Mucosa of descending colon (tissue), 3 donors: ENCODE data around the gene MSH2. TPM values are rescaled to one million over a fixed set of nuclear protein-coding genes. Genes with fewer than 3 reads are reported as not detected.

Source experiments
- ATAC-seq: fragments of 200-7000 bp; cut with Tn5 transposase; one replicate; pipeline ENCODE4 v1.9.1; 2020; ENCODE audit warnings: mild to moderate bottlenecking, moderate library complexity
- DNase-seq, 3 donors: peaks; one replicate each; pipeline ENCODE4 v3.0.0-alpha.2; 2020
- H3K36me3 ChIP-seq: fragments of 200-600 bp; one replicate; pipeline ENCODE4 v1.8.0; 2021; ENCODE audit warnings: low read depth, mild to moderate bottlenecking
- H3K4me1 ChIP-seq: fragments of 200-600 bp; one replicate; pipeline ENCODE4 v1.8.0; 2021; ENCODE audit warnings: low read depth, mild to moderate bottlenecking
- H3K4me3 ChIP-seq: fragments of 200-600 bp; one replicate; pipeline ENCODE4 v1.8.0; 2021; ENCODE audit warnings: mild to moderate bottlenecking
- H3K9me3 ChIP-seq: fragments of 200-600 bp; one replicate; pipeline ENCODE4 v1.8.0; 2021; ENCODE audit warnings: mild to moderate bottlenecking
- CTCF ChIP-seq: fragments of 200-600 bp; IDR thresholded peaks from one replicate; pipeline ENCODE4 v1.8.0; 2022; ENCODE audit warnings: antibody characterized with exemption, mild to moderate bottlenecking
- intact Hi-C, 2 donors: fragments of 100-400 bp; cut with DNase I in 1 of 2; cut with micrococcal nuclease in 1 of 2; formaldehyde crosslinking; loops; one replicate each; pipeline versions ENCODE4 v1.11.0 to v1.11.1; 2022; cut with DNase I, micrococcal nuclease
- microRNA-seq: library from miRNA; unstranded; fragments of <30 nt; microRNA quantifications from one replicate; pipeline ENCODE4, GENCODE V29; 2019
- total RNA-seq, 3 donors: library from RNA; stranded (reverse); fragmentation: NEBNext Ultra II Directional in 2 of 3; extraction: Animal tissue kit (Norgen Biotek cat#: 25700) in 2 of 3; gene quantifications; one replicate each; pipeline versions ENCODE4 v1.2.1 to v1.2.4, GENCODE V29; 2021 to 2023
- donor health status: DM: no; HTN: no; CAD: no; lungs with moderate emphysema.
- donor health status: DM: no; HTN: no; CAD: no.
- donor health status: DM: no; HTN: yes; CAD: no.

MSH2 gene
- total RNA-seq, 3 donors from 2014 or later = 10.7 to 17.4 (median 12.8) TPM

DNA sequence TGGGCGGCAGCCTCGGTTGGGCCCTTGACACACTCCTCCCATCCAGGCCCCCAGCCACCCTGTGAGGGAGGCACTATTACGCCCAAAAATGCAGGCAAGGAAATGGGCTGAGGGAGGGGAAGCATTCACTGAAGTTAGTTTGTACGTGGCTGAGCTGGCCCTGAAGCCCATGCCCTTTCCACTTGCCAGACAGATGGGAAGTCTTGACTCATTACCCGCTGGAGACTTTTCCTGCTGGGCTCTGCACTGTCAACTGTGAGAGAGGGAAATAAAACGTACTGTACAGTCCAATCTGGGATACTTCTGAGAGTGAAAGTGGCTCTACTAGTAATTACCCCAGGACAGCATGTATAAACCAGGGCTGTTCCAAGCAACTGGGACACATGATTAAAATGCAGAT lies 125.9 kb downstream of the MSH2 start:
- ATAC-seq = no peak
- Histone ChIP-seq H3K4me1 (no peaks in the 10 kb centered on the region), H3K4me3 (no peak overlapping the region), H3K36me3 (no peaks in the 10 kb centered on the region), H3K9me3 (no peaks in the 10 kb centered on the region)
- DNase-seq = no peak
- intact Hi-C loops = no loop called here
- TF ChIP-seq CTCF = no peak

DNA sequence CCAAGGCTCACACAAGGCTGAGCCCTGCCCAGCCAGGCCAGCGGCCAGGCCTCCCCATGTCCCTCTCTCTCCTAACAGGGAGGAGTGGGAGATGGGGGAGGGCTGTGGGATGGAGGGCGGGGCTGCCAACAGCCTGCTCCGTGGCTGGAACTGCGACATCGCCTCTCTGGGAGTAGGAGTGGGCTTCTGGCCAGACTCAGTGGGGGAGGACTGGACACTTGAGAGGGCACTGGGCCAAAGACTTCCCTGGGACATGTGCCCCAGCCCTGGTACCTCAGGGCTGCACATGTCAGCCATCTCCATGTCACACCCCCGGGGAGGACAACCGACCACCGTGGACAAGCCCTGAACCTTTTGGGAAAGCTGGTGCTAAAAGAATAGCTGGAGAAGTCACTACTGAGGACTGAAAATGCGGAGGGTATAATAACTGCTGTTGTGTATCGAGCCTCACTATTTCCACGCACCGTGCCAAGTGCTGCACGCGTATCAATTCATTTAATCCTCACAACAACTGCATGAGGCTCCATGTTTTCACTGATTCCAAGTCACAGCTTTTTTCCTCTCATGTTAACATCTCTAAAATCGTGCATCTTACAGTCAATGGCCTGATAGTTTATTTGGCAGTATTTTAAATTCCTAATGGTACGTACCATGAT lies 127.3 kb downstream of the MSH2 start:
- no peaks in the 10 kb centered on the region for H3K36me3 ChIP-seq
- TF ChIP-seq CTCF = no peak
- ATAC-seq (no peak), DNase-seq (no peak)
- H3K9me3 ChIP-seq = no peaks in the 10 kb centered on the region
- no peak overlapping the region for H3K4me3 ChIP-seq
- intact Hi-C loops = no loop called here
- H3K4me1 ChIP-seq = no peaks in the 10 kb centered on the region

DNA sequence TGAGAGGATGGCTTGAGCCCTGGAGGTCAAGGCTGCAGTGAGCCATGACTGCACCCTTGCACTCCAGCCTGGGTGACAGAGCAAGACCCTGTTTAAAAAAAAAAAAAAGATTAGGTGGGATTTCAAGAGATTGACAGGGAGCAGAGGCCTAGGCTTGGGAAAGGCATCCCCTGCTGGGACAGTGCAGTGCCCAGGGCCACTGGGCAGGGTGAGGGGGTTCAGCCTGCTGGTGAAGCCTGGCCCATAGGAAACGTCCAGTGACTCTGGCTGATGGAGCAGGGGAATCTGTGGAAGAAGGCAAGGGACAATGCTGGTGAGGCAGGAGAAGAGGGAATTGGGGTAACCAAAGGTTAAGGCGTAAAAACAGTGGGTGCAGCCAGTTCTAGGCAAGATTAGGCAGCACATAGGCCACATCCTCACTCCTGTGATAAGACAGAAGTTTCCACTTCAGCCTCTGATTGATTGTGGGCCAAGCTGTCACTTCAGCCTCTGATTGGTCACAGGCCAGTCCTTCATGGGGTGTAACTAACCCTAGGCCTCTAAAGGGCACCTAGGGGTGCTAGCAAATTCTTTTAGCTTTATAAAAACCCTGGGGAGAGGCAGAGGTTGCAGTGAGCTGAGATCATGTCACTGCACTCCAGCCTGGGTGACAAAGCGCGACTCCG lies 128.6 kb downstream of the MSH2 start:
- no peak for ATAC-seq
- H3K4me3 ChIP-seq = no peak overlapping the region
- H3K4me1 ChIP-seq = no peaks in the 10 kb centered on the region
- no peak for DNase-seq
- intact Hi-C loops = no loop called here
- no peaks in the 10 kb centered on the region for H3K9me3 ChIP-seq
- no peak for TF ChIP-seq CTCF
- H3K36me3 ChIP-seq = no peaks in the 10 kb centered on the region

Small RNAs within 50 kb of the gene (microRNA-seq; reads per million reads assigned to microRNA genes)
- gene MIR559 = 14.0 reads per million, percentile 39 among the genes with 10 or more reads in this experiment

Other genes starting within 250 kb of the MSH2 start
- under 1 TPM in 2 of 3 donors, not detected in 1; 0.46 to 0.63 TPM for gene STPG4, start 247.8 kb upstream of the MSH2 start, total RNA-seq
- gene CALM2, start 226.6 kb upstream of the MSH2 start, total RNA-seq = 100 to 1,000 TPM; 576 to 657 (median 608) TPM
- gene EPCAM, start 33.8 kb upstream of the MSH2 start, total RNA-seq = 1,000 to 10,000 TPM in 2 of 3 donors, 100 to 1,000 TPM in 1; 730 to 1,842 (median 1,636) TPM
- gene KCNK12, start 167.8 kb downstream of the MSH2 start, total RNA-seq = under 1 TPM in 2 of 3 donors, not detected in 1; 0.12 to 0.13 TPM